Neural cell (in vitro differentiated cells): ENCODE results near the gene UGGT1.

ENCODE experiments used
- CTCF ChIP-seq: fragments of 450-650 bp; IDR thresholded peaks from 2 replicates; pipeline ENCODE4 v1.5.1; 2014; ENCODE audit warnings: antibody characterized with exemption, mild to moderate bottlenecking, moderate library complexity; ENCODE audit not compliant: poor library complexity, severe bottlenecking
- EP300 ChIP-seq: fragments of 450-650 bp; conservative IDR thresholded peaks from 2 replicates; pipeline ENCODE4 v1.6.1; 2014; ENCODE audit warnings: antibody characterized with exemption, mild to moderate bottlenecking, moderate library complexity; ENCODE audit not compliant: poor library complexity, severe bottlenecking
- POLR2AphosphoS5 ChIP-seq: IDR thresholded peaks from 2 replicates; pipeline ENCODE4 v1.6.1; 2012
- SMC3 ChIP-seq: fragments of 450-650 bp; conservative IDR thresholded peaks from 2 replicates; pipeline ENCODE4 v1.6.1; 2014; ENCODE audit warnings: antibody characterized with exemption, mild to moderate bottlenecking, moderate library complexity; ENCODE audit not compliant: poor library complexity
- TAF1 ChIP-seq: IDR thresholded peaks from 2 replicates; pipeline ENCODE4 v1.6.1; 2012; ENCODE audit warnings: low read depth

- no peak for TF ChIP-seq EP300
- TF ChIP-seq CTCF, result no peak
- TF ChIP-seq TAF1, result no peak
- TF ChIP-seq SMC3, result no peak
- no peak for TF ChIP-seq POLR2AphosphoS5
Measured at GRCh38 chr2:128169933-128170709, 79.1 kb downstream of the UGGT1 start.
